H1 (cell line): ENCODE results near the gene TEX54. TPM values are rescaled to one million over a fixed set of nuclear protein-coding genes. Genes with fewer than 3 reads are reported as not detected.

ENCODE experiments used
- BACH1 ChIP-seq: IDR thresholded peaks from 2 replicates; pipeline ENCODE4 v1.6.1; 2012; ENCODE audit warnings: low read length, improper control_type of control experiment
- BRCA1 ChIP-seq: IDR thresholded peaks from 2 replicates; pipeline ENCODE4 v1.6.1; 2012; ENCODE audit warnings: low read depth, low read length, improper control_type of control experiment
- CHD2 ChIP-seq: IDR thresholded peaks from 2 replicates; pipeline ENCODE4 v1.6.1; 2012; ENCODE audit warnings: low read length, improper control_type of control experiment
- CREB1 ChIP-seq: IDR thresholded peaks from 2 replicates; pipeline ENCODE4 v1.6.1; 2012; ENCODE audit warnings: inconsistent platforms
- CTBP2 ChIP-seq: IDR thresholded peaks from 2 replicates; pipeline ENCODE4 v1.7.0; 2011; ENCODE audit warnings: borderline replicate concordance, mild to moderate bottlenecking, moderate library complexity, mixed read lengths, low read length; ENCODE audit not compliant: insufficient read depth, insufficient read length
- EZH2 ChIP-seq: fragments of 200-600 bp; sonication (generic); IDR thresholded peaks from 2 replicates; pipeline ENCODE4 v1.7.1; 2012; ENCODE audit warnings: low read depth, mild to moderate bottlenecking, moderate library complexity, low read length, inconsistent platforms; ENCODE audit not compliant: severe bottlenecking
- HDAC2 ChIP-seq, 2 experiments: fragments of 300-600 bp in 1 of 2; sonication (generic) in 1 of 2; IDR thresholded peaks; 2 replicates each; pipeline ENCODE4 v1.6.1; 2011 to 2012; ENCODE audit warnings: low read depth in 2 of 2, low read length in 2 of 2, mild to moderate bottlenecking in 2 of 2, moderate library complexity in 2 of 2, borderline replicate concordance in 1 of 2, inconsistent platforms in 1 of 2
- HDAC6 ChIP-seq: IDR thresholded peaks from one replicate; pipeline ENCODE4 v1.7.1; 2012; ENCODE audit warnings: low read depth, mild to moderate bottlenecking, inconsistent platforms, low read length, moderate library complexity
- PHF8 ChIP-seq: fragments of 200-600 bp; sonication (generic); conservative IDR thresholded peaks from 2 replicates; pipeline ENCODE4 v1.7.1; 2012; ENCODE audit warnings: low read depth, mild to moderate bottlenecking, inconsistent platforms, low read length, moderate library complexity
- POLR2A ChIP-seq, 2 experiments: IDR thresholded peaks; 1 replicate in 1 of 2; 2 replicates in 1 of 2; pipeline ENCODE4 v1.6.1; 2011; ENCODE audit warnings: low read depth in 2 of 2, low read length in 2 of 2, mild to moderate bottlenecking in 2 of 2; ENCODE audit errors: control extremely low read depth in 1 of 2
- POLR2AphosphoS5 ChIP-seq: IDR thresholded peaks from 2 replicates; pipeline ENCODE4 v1.6.1; 2011; ENCODE audit warnings: low read depth, low read length
- RBBP5 ChIP-seq: IDR thresholded peaks from 2 replicates; pipeline ENCODE4 v1.7.1; 2012; ENCODE audit warnings: low read depth, mild to moderate bottlenecking, inconsistent platforms, low read length, moderate library complexity, borderline replicate concordance
- RNF2 ChIP-seq: fragments of 200-900, 300-1000 bp; sonication (generic); IDR thresholded peaks from 2 replicates; pipeline ENCODE4 v1.7.1; 2016; ENCODE audit warnings: borderline replicate concordance, low read depth, mild to moderate bottlenecking, antibody characterized with exemption, low read length; ENCODE audit not compliant: poor library complexity, severe bottlenecking; ENCODE audit errors: missing control alignments
- SUZ12 ChIP-seq: fragments of 200-600 bp; sonication (generic); IDR thresholded peaks from 2 replicates; pipeline ENCODE4 v1.6.1; 2012; ENCODE audit warnings: mild to moderate bottlenecking, inconsistent platforms, low read length, moderate library complexity, mixed read lengths
- TAF1 ChIP-seq: IDR thresholded peaks from 2 replicates; pipeline ENCODE4 v1.6.1; 2011; ENCODE audit warnings: mild to moderate bottlenecking, low read depth, low read length
- TBP ChIP-seq: IDR thresholded peaks from 2 replicates; pipeline ENCODE4 v1.6.1; 2011; ENCODE audit warnings: low read depth, low read length, improper control_type of control experiment
- TCF12 ChIP-seq: IDR thresholded peaks from 2 replicates; pipeline ENCODE4 v1.6.1; 2011; ENCODE audit warnings: low read depth, mild to moderate bottlenecking, low read length
- polyA plus RNA-seq, 7 experiments: library from polyadenylated mRNA; depleted of rRNA in 3 of 7; stranded (reverse) in 5 of 7; unstranded in 2 of 7; fragments of >200 nt in 5 of 7; fragments of 200-250 nt in 2 of 7; gene quantifications; 1 replicate in 5 of 7; 2 replicates in 1 of 7; 4 replicates in 1 of 7; pipeline versions ENCODE4 v1.2.1 to v1.2.3, GENCODE V29; 2011 to 2013; ENCODE audit warnings: missing spikeins in 2 of 7, mixed read lengths in 2 of 7
- total RNA-seq: library from RNA; stranded (reverse); fragmentation: NEBNext Ultra II Directional; extraction: Animal tissue kit (Norgen Biotek cat#: 25700); gene quantifications from 2 replicates; pipeline ENCODE4 v1.2.1, GENCODE V29; 2021
- TF ChIP-seq, protein P1 (sequence below): IDR thresholded peaks from 2 replicates; pipeline ENCODE4 v1.6.1; 2012; ENCODE audit warnings: low read length, inconsistent platforms
- TF ChIP-seq, protein P2 (sequence below): IDR thresholded peaks from 2 replicates; pipeline ENCODE4 v1.6.1; 2011; ENCODE audit warnings: low read length, improper control_type of control experiment
- TF ChIP-seq, protein P3 (sequence below): IDR thresholded peaks from 2 replicates; pipeline ENCODE4 v1.6.1; 2011; ENCODE audit warnings: low read depth, mild to moderate bottlenecking, low read length; ENCODE audit not compliant: insufficient read depth

Gene TEX54
- total and polyA plus RNA-seq, 2 of the 8 experiments (the other 6 are each of a cell fraction or from before 2014, with no cell fraction given) = 1.2 TPM; not detected in 1

GRCh38 chr11:62880803-62881578 is 48.4 kb upstream of the TEX54 start, which contains the start of gene SLC3A2 (continued):
- TF ChIP-seq, protein P1, sequence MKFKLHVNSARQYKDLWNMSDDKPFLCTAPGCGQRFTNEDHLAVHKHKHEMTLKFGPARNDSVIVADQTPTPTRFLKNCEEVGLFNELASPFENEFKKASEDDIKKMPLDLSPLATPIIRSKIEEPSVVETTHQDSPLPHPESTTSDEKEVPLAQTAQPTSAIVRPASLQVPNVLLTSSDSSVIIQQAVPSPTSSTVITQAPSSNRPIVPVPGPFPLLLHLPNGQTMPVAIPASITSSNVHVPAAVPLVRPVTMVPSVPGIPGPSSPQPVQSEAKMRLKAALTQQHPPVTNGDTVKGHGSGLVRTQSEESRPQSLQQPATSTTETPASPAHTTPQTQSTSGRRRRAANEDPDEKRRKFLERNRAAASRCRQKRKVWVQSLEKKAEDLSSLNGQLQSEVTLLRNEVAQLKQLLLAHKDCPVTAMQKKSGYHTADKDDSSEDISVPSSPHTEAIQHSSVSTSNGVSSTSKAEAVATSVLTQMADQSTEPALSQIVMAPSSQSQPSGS = no peak
- TF ChIP-seq, protein P2, sequence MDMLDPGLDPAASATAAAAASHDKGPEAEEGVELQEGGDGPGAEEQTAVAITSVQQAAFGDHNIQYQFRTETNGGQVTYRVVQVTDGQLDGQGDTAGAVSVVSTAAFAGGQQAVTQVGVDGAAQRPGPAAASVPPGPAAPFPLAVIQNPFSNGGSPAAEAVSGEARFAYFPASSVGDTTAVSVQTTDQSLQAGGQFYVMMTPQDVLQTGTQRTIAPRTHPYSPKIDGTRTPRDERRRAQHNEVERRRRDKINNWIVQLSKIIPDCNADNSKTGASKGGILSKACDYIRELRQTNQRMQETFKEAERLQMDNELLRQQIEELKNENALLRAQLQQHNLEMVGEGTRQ = no peak; the same call in 1 of the 2 replicates
- TF ChIP-seq RNF2 (no peak), POLR2AphosphoS5 (peak; percentile 99), EZH2 (no peak), BRCA1 (no peak), POLR2A (IDR thresholded peaks at IDR 0.05; ENCODE audit: control extremely low read depth in 1 of 2, low read depth in 2 of 2, low read length in 2 of 2) (peak; percentile 97 to 99), CHD2 (peak; percentile 57; the same call in 1 of the 2 replicates), CREB1 (peak; percentile 74), RBBP5 (peak; percentile 79), TAF1 (peak; percentile 97), TCF12 (no peak), HDAC2 (IDR thresholded peaks at IDR 0.05; ENCODE audit: borderline replicate concordance in 1 of 2, low read depth in 2 of 2, low read length in 2 of 2) (no peak), HDAC6 (no peak), PHF8 (peak; percentile 86), TBP (peak; percentile 95), SUZ12 (no peak), CTBP2 (no peak), BACH1 (no peak; the same call in 1 of the 2 replicates)
- TF ChIP-seq, protein P3, sequence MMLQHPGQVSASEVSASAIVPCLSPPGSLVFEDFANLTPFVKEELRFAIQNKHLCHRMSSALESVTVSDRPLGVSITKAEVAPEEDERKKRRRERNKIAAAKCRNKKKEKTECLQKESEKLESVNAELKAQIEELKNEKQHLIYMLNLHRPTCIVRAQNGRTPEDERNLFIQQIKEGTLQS = no peak
